ENCODE results near the gene JADE2.
"Not testable (repeated sequence)": the region's sequence is repeated elsewhere in the genome, so short reads cannot be mapped to it uniquely, and the experiment has no call there.

JADE2 gene

GRCh38 chr5:134594336-134594735, 68.9 kb downstream of the JADE2 start:
- Mint-ChIP-seq H3K27me3 (peaks cover 3% of the 10 kb centered on the region), H3K4me1 (peaks cover 7% of the 10 kb centered on the region), H3K9me3 (no peaks in the 10 kb centered on the region), H3K36me3 (no peaks in the 10 kb centered on the region), H3K27ac (no peak overlapping the region), H3K4me3 (no peak overlapping the region)

- H3K36me3 Mint-ChIP-seq, result no peaks in the 10 kb centered on the region
- H3K4me3 Mint-ChIP-seq, result no peak overlapping the region
- peaks cover 3% of the 10 kb centered on the region for H3K27me3 Mint-ChIP-seq
- no peak overlapping the region for H3K27ac Mint-ChIP-seq
- no peaks in the 10 kb centered on the region for H3K9me3 Mint-ChIP-seq
- H3K4me1 Mint-ChIP-seq, result peaks cover 7% of the 10 kb centered on the region
Observed at GRCh38 chr5:134594797-134595457, 69.5 kb downstream of the JADE2 start.

GRCh38 chr5:134595458-134595838, 70.0 kb downstream of the JADE2 start:
- H3K4me3 Mint-ChIP-seq, result no peak overlapping the region
- no peaks in the 10 kb centered on the region for H3K9me3 Mint-ChIP-seq
- peaks cover 3% of the 10 kb centered on the region for H3K27me3 Mint-ChIP-seq
- H3K36me3 Mint-ChIP-seq, result no peaks in the 10 kb centered on the region
- no peak overlapping the region for H3K27ac Mint-ChIP-seq
- peaks cover 9% of the 10 kb centered on the region for H3K4me1 Mint-ChIP-seq

- not testable (repeated sequence) for H3K27ac Mint-ChIP-seq, H3K4me3 Mint-ChIP-seq, H3K27me3 Mint-ChIP-seq, H3K36me3 Mint-ChIP-seq, H3K9me3 Mint-ChIP-seq
- H3K4me1 Mint-ChIP-seq, result peaks cover 27% of the 10 kb centered on the region
Observed at GRCh38 chr5:134599820-134600219, 74.3 kb downstream of the JADE2 start.

GRCh38 chr5:134600600-134600999, 75.1 kb downstream of the JADE2 start:
- Mint-ChIP-seq H3K27ac (no peak overlapping the region), H3K4me1 (peaks cover 31% of the 10 kb centered on the region), H3K4me3 (no peak overlapping the region), H3K27me3 (no peaks in the 10 kb centered on the region), H3K9me3 (no peaks in the 10 kb centered on the region), H3K36me3 (peaks cover 2% of the 10 kb centered on the region)

GRCh38 chr5:134603059-134603458, 77.6 kb downstream of the JADE2 start:
- H3K4me1 Mint-ChIP-seq, result peaks cover 33% of the 10 kb centered on the region
- H3K27ac Mint-ChIP-seq, result peak overlapping the region; percentile 79
- H3K9me3 Mint-ChIP-seq, result no peaks in the 10 kb centered on the region
- no peaks in the 10 kb centered on the region for H3K27me3 Mint-ChIP-seq
- H3K4me3 Mint-ChIP-seq, result peak overlapping the region; percentile 33
- peaks cover 5% of the 10 kb centered on the region for H3K36me3 Mint-ChIP-seq

GRCh38 chr5:134604908-134605307, 79.4 kb downstream of the JADE2 start:
- no peaks in the 10 kb centered on the region for H3K27me3 Mint-ChIP-seq
- H3K36me3 Mint-ChIP-seq, result peaks cover 12% of the 10 kb centered on the region
- no peaks in the 10 kb centered on the region for H3K9me3 Mint-ChIP-seq
- peaks cover 47% of the 10 kb centered on the region for H3K4me1 Mint-ChIP-seq
- H3K27ac Mint-ChIP-seq, result peak overlapping the region; percentile 76
- H3K4me3 Mint-ChIP-seq, result no peak overlapping the region

GRCh38 chr5:134606726-134607125, 81.3 kb downstream of the JADE2 start:
- H3K27ac Mint-ChIP-seq, result no peak overlapping the region

GRCh38 chr5:134608555-134608954, 83.1 kb downstream of the JADE2 start:
- no peak overlapping the region for H3K4me3 Mint-ChIP-seq

More at GRCh38 chr5:134606726-134607125, 81.3 kb downstream of the JADE2 start:
- H3K4me3 Mint-ChIP-seq, result no peak overlapping the region
- peaks cover 38% of the 10 kb centered on the region for H3K4me1 Mint-ChIP-seq
- no peaks in the 10 kb centered on the region for H3K27me3 Mint-ChIP-seq
- H3K9me3 Mint-ChIP-seq, result no peaks in the 10 kb centered on the region
- H3K36me3 Mint-ChIP-seq, result peaks cover 18% of the 10 kb centered on the region

GRCh38 chr5:134609232-134609851, 83.9 kb downstream of the JADE2 start:
- Mint-ChIP-seq H3K27ac (peak overlapping the region; percentile 90), H3K36me3 (peaks cover 25% of the 10 kb centered on the region), H3K4me1 (peaks cover 33% of the 10 kb centered on the region), H3K9me3 (no peaks in the 10 kb centered on the region), H3K27me3 (no peaks in the 10 kb centered on the region), H3K4me3 (no peak overlapping the region)

More at GRCh38 chr5:134608555-134608954, 83.1 kb downstream of the JADE2 start:
- no peaks in the 10 kb centered on the region for H3K9me3 Mint-ChIP-seq
- peaks cover 31% of the 10 kb centered on the region for H3K4me1 Mint-ChIP-seq
- H3K27me3 Mint-ChIP-seq, result no peaks in the 10 kb centered on the region
- H3K36me3 Mint-ChIP-seq, result peaks cover 22% of the 10 kb centered on the region
- H3K27ac Mint-ChIP-seq, result peak overlapping the region; percentile 90

- Mint-ChIP-seq H3K9me3 (no peaks in the 10 kb centered on the region), H3K4me1 (peaks cover 22% of the 10 kb centered on the region), H3K27me3 (no peaks in the 10 kb centered on the region), H3K4me3 (no peak overlapping the region), H3K27ac (no peak overlapping the region), H3K36me3 (peaks cover 25% of the 10 kb centered on the region)
Observed at GRCh38 chr5:134610725-134611124, 85.3 kb downstream of the JADE2 start.

- peak overlapping the region; percentile 62 for H3K27ac Mint-ChIP-seq
- peaks cover 27% of the 10 kb centered on the region for H3K36me3 Mint-ChIP-seq
- peaks cover 21% of the 10 kb centered on the region for H3K4me1 Mint-ChIP-seq
- H3K27me3 Mint-ChIP-seq, result no peaks in the 10 kb centered on the region
- no peak overlapping the region for H3K4me3 Mint-ChIP-seq
- H3K9me3 Mint-ChIP-seq, result no peaks in the 10 kb centered on the region
Observed at GRCh38 chr5:134611515-134611914, 86.0 kb downstream of the JADE2 start.

- H3K36me3 Mint-ChIP-seq, result peaks cover 20% of the 10 kb centered on the region
- no peaks in the 10 kb centered on the region for H3K9me3 Mint-ChIP-seq
- no peaks in the 10 kb centered on the region for H3K27me3 Mint-ChIP-seq
- peaks cover 7% of the 10 kb centered on the region for H3K4me1 Mint-ChIP-seq
- H3K4me3 Mint-ChIP-seq, result no peak overlapping the region
- H3K27ac Mint-ChIP-seq, result peak overlapping the region; percentile 65
Observed at GRCh38 chr5:134614450-134615085, 89.1 kb downstream of the JADE2 start.

GRCh38 chr5:134620634-134621033, 95.2 kb downstream of the JADE2 start:
- H3K9me3 Mint-ChIP-seq, result no peaks in the 10 kb centered on the region
- H3K27ac Mint-ChIP-seq, result no peak overlapping the region
- no peaks in the 10 kb centered on the region for H3K27me3 Mint-ChIP-seq
- peaks cover 19% of the 10 kb centered on the region for H3K4me1 Mint-ChIP-seq
- peaks cover 9% of the 10 kb centered on the region for H3K36me3 Mint-ChIP-seq
- H3K4me3 Mint-ChIP-seq, result no peak overlapping the region

GRCh38 chr5:134625559-134625958, 100.1 kb downstream of the JADE2 start:
- H3K27me3 Mint-ChIP-seq, result no peaks in the 10 kb centered on the region

GRCh38 chr5:134626369-134627014, 101.0 kb downstream of the JADE2 start:
- Mint-ChIP-seq H3K4me1 (peaks cover 39% of the 10 kb centered on the region), H3K27ac (no peak overlapping the region), H3K27me3 (no peaks in the 10 kb centered on the region), H3K9me3 (no peaks in the 10 kb centered on the region), H3K36me3 (peaks cover 6% of the 10 kb centered on the region), H3K4me3 (no peak overlapping the region)

More at GRCh38 chr5:134625559-134625958, 100.1 kb downstream of the JADE2 start:
- peaks cover 6% of the 10 kb centered on the region for H3K36me3 Mint-ChIP-seq
- H3K4me1 Mint-ChIP-seq, result peaks cover 32% of the 10 kb centered on the region
- no peaks in the 10 kb centered on the region for H3K9me3 Mint-ChIP-seq
- peak overlapping the region; percentile 30 for H3K4me3 Mint-ChIP-seq
- no peak overlapping the region for H3K27ac Mint-ChIP-seq

Measured in activated naive CD4-positive, alpha-beta T cell treated with anti-CD3 and anti-CD28 coated beads, Interleukin-2, amount 50 U/mL, for 24 hours (primary cell).